HT1080 (cell line): ENCODE measurements around the gene CEP112. TPM values are rescaled to one million over a fixed set of nuclear protein-coding genes. Genes with fewer than 3 reads are reported as not detected.
A peak's percentile ranks its signal among the peaks of the same experiment; 100 is the strongest.

Experiments used
- DNase-seq: peaks from one replicate; pipeline ENCODE4 v3.0.0-alpha.2; 2015; ENCODE audit warnings: low read depth
- total RNA-seq: library from RNA; depleted of rRNA; stranded (reverse); fragments of >200 nt; shearing (Covaris generic); gene quantifications from 2 replicates; pipeline ENCODE4 v1.2.3, GENCODE V29; 2014

The CEP112 gene
- total RNA-seq, 1 experiment from 2014 or later: 2.5 TPM

- peak; percentile 71 for DNase-seq
These were observed 255.9 kb downstream of the CEP112 start for GRCh38 chr17:65936013-65936412.

- DNase-seq: no peak
These were observed 258.6 kb downstream of the CEP112 start for GRCh38 chr17:65933290-65933689.

GRCh38 chr17:65931246-65932149, 260.4 kb downstream of the CEP112 start:
- DNase-seq: peak; percentile 7

- DNase-seq: no peak
These were observed 261.7 kb downstream of the CEP112 start for GRCh38 chr17:65930140-65930730.

- no peak for DNase-seq
These were observed 265.3 kb downstream of the CEP112 start for GRCh38 chr17:65926599-65926998.

GRCh38 chr17:65925606-65926307, 266.2 kb downstream of the CEP112 start:
- no peak for DNase-seq

- DNase-seq: no peak
These were observed 270.9 kb downstream of the CEP112 start for GRCh38 chr17:65920996-65921395.

- DNase-seq: no peak
These were observed 273.0 kb downstream of the CEP112 start for GRCh38 chr17:65918916-65919315.

GRCh38 chr17:65918500-65918899, 273.4 kb downstream of the CEP112 start:
- DNase-seq: no peak

- DNase-seq: no peak
These were observed 274.4 kb downstream of the CEP112 start for GRCh38 chr17:65917560-65917959.

- DNase-seq: no peak
These were observed 275.5 kb downstream of the CEP112 start for GRCh38 chr17:65916425-65916824.

- DNase-seq: peak; percentile 52
These were observed 277.1 kb downstream of the CEP112 start for GRCh38 chr17:65914784-65915342.

- DNase-seq: no peak
These were observed 278.5 kb downstream of the CEP112 start for GRCh38 chr17:65913326-65913850.

- DNase-seq: no peak
These were observed 281.1 kb downstream of the CEP112 start for GRCh38 chr17:65910836-65911235.

GRCh38 chr17:65902831-65903522, 289.0 kb downstream of the CEP112 start:
- no peak for DNase-seq

GRCh38 chr17:65902155-65902554, 289.8 kb downstream of the CEP112 start:
- no peak for DNase-seq

GRCh38 chr17:65901394-65901793, 290.5 kb downstream of the CEP112 start:
- no peak for DNase-seq

- DNase-seq: no peak
These were observed 291.7 kb downstream of the CEP112 start for GRCh38 chr17:65900216-65900615.

- no peak for DNase-seq
These were observed 293.3 kb downstream of the CEP112 start for GRCh38 chr17:65898651-65899050.

- DNase-seq: no peak
These were observed 295.0 kb downstream of the CEP112 start for GRCh38 chr17:65896889-65897288.

- no peak for DNase-seq
These were observed 296.0 kb downstream of the CEP112 start for GRCh38 chr17:65895969-65896368.
